ENCODE results near the gene IQCN.

The IQCN gene

GRCh38 chr19:18274219-18274780 is at the start of gene IQCN:
Gene IQCN, minus strand, starts transcription at chr19:18274452. Its CDS starts 4,974 bp downstream, at chr19:18269478.
- peak; percentile 36 for DNase-seq (ENCODE audit: low read depth)

GRCh38 chr19:18322759-18323460 is 48.7 kb upstream of the IQCN start, which contains the start of gene LSM4:
Gene LSM4, minus strand, starts transcription at chr19:18323076. Its CDS starts 56 bp downstream, at chr19:18323020.
- peak; percentile 98 for DNase-seq (ENCODE audit: low read depth)

- DNase-seq (ENCODE audit: low read depth), result no peak
These were observed 48.1 kb upstream of the IQCN start for GRCh38 chr19:18322318-18322758.

- no peak for DNase-seq (ENCODE audit: low read depth)
These were observed 47.5 kb upstream of the IQCN start for GRCh38 chr19:18321734-18322102.

GRCh38 chr19:18320865-18321733 is 46.8 kb upstream of the IQCN start:
- no peak for DNase-seq (ENCODE audit: low read depth)

- no peak for DNase-seq (ENCODE audit: low read depth)
These were observed 45.4 kb upstream of the IQCN start for GRCh38 chr19:18319591-18320135.

GRCh38 chr19:18317961-18318800 is 43.9 kb upstream of the IQCN start:
- no peak for DNase-seq (ENCODE audit: low read depth)

- DNase-seq (ENCODE audit: low read depth), result no peak
These were observed 39.1 kb upstream of the IQCN start for GRCh38 chr19:18313398-18313797.

- DNase-seq (ENCODE audit: low read depth), result no peak
These were observed 37.9 kb upstream of the IQCN start for GRCh38 chr19:18312092-18312534.

- DNase-seq (ENCODE audit: low read depth), result no peak
These were observed 37.3 kb upstream of the IQCN start for GRCh38 chr19:18311502-18312091.

- DNase-seq (ENCODE audit: low read depth), result no peak
These were observed 36.7 kb upstream of the IQCN start for GRCh38 chr19:18310966-18311365.

GRCh38 chr19:18310118-18310909 is 36.1 kb upstream of the IQCN start:
- no peak for DNase-seq (ENCODE audit: low read depth)

- no peak for DNase-seq (ENCODE audit: low read depth)
These were observed 35.3 kb upstream of the IQCN start for GRCh38 chr19:18309525-18310064.

GRCh38 chr19:18308948-18309325 is 34.7 kb upstream of the IQCN start:
- no peak for DNase-seq (ENCODE audit: low read depth)

- no peak for DNase-seq (ENCODE audit: low read depth)
These were observed 34.0 kb upstream of the IQCN start for GRCh38 chr19:18308051-18308947.

- DNase-seq (ENCODE audit: low read depth), result no peak
These were observed 33.0 kb upstream of the IQCN start for GRCh38 chr19:18307271-18307681.

GRCh38 chr19:18306888-18307260 is 32.6 kb upstream of the IQCN start:
- DNase-seq (ENCODE audit: low read depth), result no peak

GRCh38 chr19:18306209-18306887 is 32.1 kb upstream of the IQCN start:
- DNase-seq (ENCODE audit: low read depth), result no peak

Measured in T-helper 22 cell (primary cell).